A549 (cell line): ENCODE data around the gene OR13C8.

Experiments
- CEBPB ChIP-seq, 2 experiments: fragments of >200 bp in 1 of 2; sonication (Bioruptor Twin) in 1 of 2; formaldehyde crosslinking in 1 of 2; IDR thresholded peaks; 2 replicates each; pipeline ENCODE4 v1.6.1; 2012 to 2016
- CTCF ChIP-seq: fragments of >200 bp; sonication (Bioruptor Twin); formaldehyde crosslinking; IDR thresholded peaks from 3 replicates; pipeline ENCODE4 v1.5.1; 2016
- HMGXB4 ChIP-seq: fragments of 250-450 bp; sonication (Bioruptor Pico); IDR thresholded peaks from 2 replicates; pipeline ENCODE4 v1.5.0; 2021; ENCODE audit warnings: mild to moderate bottlenecking, moderate library complexity, borderline replicate concordance
- POLR2A ChIP-seq: IDR thresholded peaks from 2 replicates; pipeline ENCODE4 v1.6.1; 2012; ENCODE audit warnings: mild to moderate bottlenecking, low read length

GRCh38 chr9:104527109-104527508, 41.9 kb upstream of the OR13C8 start, which contains the start of gene OR13C4:
- TF ChIP-seq CTCF (no peak), CEBPB (IDR thresholded peaks at IDR 0.05) (no peak), HMGXB4 (no peak), POLR2A (no peak)
